ENCODE measurements around the gene MAGI3.

DNA sequence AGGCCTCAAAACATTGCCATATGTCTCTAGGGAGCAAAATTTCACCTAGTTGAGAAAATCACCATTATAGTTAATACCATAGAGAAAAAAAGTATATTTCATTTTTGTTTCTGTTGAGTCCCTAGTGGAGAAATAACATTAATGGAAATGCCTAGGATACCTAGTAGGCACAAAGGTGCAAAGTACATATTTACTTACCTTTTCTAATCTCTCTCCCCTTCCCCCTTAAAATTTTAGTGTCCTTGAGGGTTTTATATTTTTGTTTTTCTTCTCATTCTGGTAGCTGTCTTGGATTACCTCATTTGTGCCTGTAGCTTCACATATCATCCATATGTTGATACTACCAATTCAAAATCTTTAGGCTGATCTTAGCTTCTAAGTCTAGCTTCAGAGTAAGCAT, 127.0 kb downstream of the MAGI3 start:
- TF ChIP-seq POLR2A (IDR thresholded peaks at IDR 0.05) (no peak), CTCF (IDR thresholded peaks at IDR 0.05 in 4 of 5, conservative IDR thresholded peaks at IDR 0.05 in 1 of 5) (no peak)
